Mesenchymal stem cell (in vitro differentiated cells and primary cell): ENCODE data around the gene OXER1.
A peak's percentile ranks its signal among the peaks of the same experiment; 100 is the strongest.

Experiments
- DNase-seq: peaks from one replicate; pipeline ENCODE4 v3.0.0-alpha.2; 2013
- H2AFZ ChIP-seq: one replicate; pipeline ENCODE4 v1.6.1; 2013; ENCODE audit warnings: low read depth, mild to moderate bottlenecking, control low read depth, inconsistent platforms, low read length, moderate library complexity
- H2AK5ac ChIP-seq: 2 replicates; pipeline ENCODE4 v1.6.1; 2013; ENCODE audit warnings: low read length, moderate library complexity, mild to moderate bottlenecking, inconsistent platforms; ENCODE audit not compliant: severe bottlenecking
- H2BK120ac ChIP-seq: one replicate; pipeline ENCODE4 v1.6.1; 2013; ENCODE audit warnings: low read depth, mild to moderate bottlenecking, inconsistent platforms, low read length, moderate library complexity
- H2BK12ac ChIP-seq, 2 experiments: one replicate each; pipeline ENCODE4 v1.6.1; 2013; ENCODE audit warnings: inconsistent platforms in 2 of 2, low read length in 2 of 2, mild to moderate bottlenecking in 2 of 2, moderate library complexity in 2 of 2, control low read depth in 1 of 2
- H2BK15ac ChIP-seq: one replicate; pipeline ENCODE4 v1.6.1; 2013; ENCODE audit warnings: mild to moderate bottlenecking, low read depth, inconsistent platforms; ENCODE audit not compliant: poor library complexity, severe bottlenecking
- H2BK5ac ChIP-seq: 2 replicates; pipeline ENCODE4 v1.6.1; 2013; ENCODE audit warnings: low read depth, mild to moderate bottlenecking, low read length, control low read depth, inconsistent platforms; ENCODE audit not compliant: poor library complexity, severe bottlenecking
- H3K14ac ChIP-seq, 2 experiments: one replicate each; pipeline ENCODE4 v1.6.1; 2013; ENCODE audit warnings: inconsistent platforms in 2 of 2, low read length in 2 of 2, control low read depth in 1 of 2, mild to moderate bottlenecking in 1 of 2, moderate library complexity in 1 of 2
- H3K18ac ChIP-seq, 2 experiments: one replicate each; pipeline ENCODE4 v1.6.1; 2013; ENCODE audit warnings: inconsistent platforms in 2 of 2, low read length in 2 of 2, control low read depth in 1 of 2, low read depth in 1 of 2, mild to moderate bottlenecking in 1 of 2
- H3K23ac ChIP-seq, 2 experiments: one replicate each; pipeline ENCODE4 v1.6.1; 2013; ENCODE audit warnings: inconsistent platforms in 2 of 2, low read length in 2 of 2, mild to moderate bottlenecking in 2 of 2, moderate library complexity in 2 of 2, control low read depth in 1 of 2
- H3K27ac ChIP-seq: 2 replicates; pipeline ENCODE4 v1.5.1; 2013; ENCODE audit warnings: mild to moderate bottlenecking, moderate library complexity, low read length, control low read depth, inconsistent platforms; ENCODE audit not compliant: poor library complexity, severe bottlenecking
- H3K27me3 ChIP-seq, 2 experiments: 2 replicates each; pipeline versions ENCODE4 v1.6.1 to v1.7.0; 2013; ENCODE audit warnings: low read length in 2 of 2, mild to moderate bottlenecking in 2 of 2, moderate library complexity in 2 of 2, control low read depth in 1 of 2, inconsistent platforms in 1 of 2; ENCODE audit not compliant: control insufficient read depth in 1 of 2, insufficient read depth in 1 of 2
- H3K36me3 ChIP-seq, 2 experiments: 2 replicates each; pipeline versions ENCODE4 v1.6.1 to v1.7.0; 2013; ENCODE audit warnings: low read length in 2 of 2, control low read depth in 1 of 2, inconsistent platforms in 1 of 2, low read depth in 1 of 2, mild to moderate bottlenecking in 1 of 2; ENCODE audit not compliant: insufficient read depth in 2 of 2, control insufficient read depth in 1 of 2
- H3K4ac ChIP-seq, 2 experiments: one replicate each; pipeline ENCODE4 v1.6.1; 2013; ENCODE audit warnings: inconsistent platforms in 2 of 2, low read length in 2 of 2, mild to moderate bottlenecking in 2 of 2, moderate library complexity in 2 of 2, control low read depth in 1 of 2, low read depth in 1 of 2
- H3K4me1 ChIP-seq: 2 replicates; pipeline ENCODE4 v1.6.1; 2013; ENCODE audit warnings: low read depth, low read length, control low read depth; ENCODE audit not compliant: control insufficient read depth, insufficient read depth
- H3K4me2 ChIP-seq: 2 replicates; pipeline ENCODE4 v1.6.1; 2013; ENCODE audit warnings: low read length, mild to moderate bottlenecking, inconsistent platforms; ENCODE audit not compliant: poor library complexity, severe bottlenecking
- H3K4me3 ChIP-seq, 2 experiments: 2 replicates each; pipeline versions ENCODE4 v1.5.1 to v1.7.0; 2013; ENCODE audit warnings: low read length in 2 of 2, mild to moderate bottlenecking in 2 of 2, control low read depth in 1 of 2, low read depth in 1 of 2; ENCODE audit not compliant: insufficient read depth in 1 of 2
- H3K79me1 ChIP-seq: replicated peaks from 2 replicates; pipeline ENCODE4 v1.6.1; 2013; ENCODE audit warnings: mild to moderate bottlenecking, control low read depth, low read length, inconsistent platforms; ENCODE audit not compliant: poor library complexity, severe bottlenecking
- H3K9ac ChIP-seq: 2 replicates; pipeline ENCODE4 v1.7.0; 2013; ENCODE audit warnings: mild to moderate bottlenecking, low read length, moderate library complexity
- H3K9me3 ChIP-seq: 2 replicates; pipeline ENCODE4 v1.7.0; 2013; ENCODE audit warnings: mild to moderate bottlenecking, low read length; ENCODE audit not compliant: control insufficient read depth
- H4K8ac ChIP-seq: one replicate; pipeline ENCODE4 v1.6.1; 2013; ENCODE audit warnings: inconsistent platforms, mild to moderate bottlenecking, low read length, moderate library complexity
- H4K91ac ChIP-seq: one replicate; pipeline ENCODE4 v1.6.1; 2013; ENCODE audit warnings: mild to moderate bottlenecking, low read length, inconsistent platforms
- WGBS: methylation state at CpG from one replicate; pipeline ENCODE4 v1.1.7; 2013; ENCODE audit warnings: mixed read lengths; 5-methylcytosine and 5-hydroxymethylcytosine counted together

Gene OXER1

GRCh38 chr2:42767080-42767898, 3.4 kb upstream of the OXER1 start:
- no peaks in the 10 kb centered on the region for H3K9me3 ChIP-seq
- no peak overlapping the region for H3K4me3 ChIP-seq
- H2BK5ac ChIP-seq, result no peak overlapping the region
- no peak overlapping the region for H2AK5ac ChIP-seq
- no peak overlapping the region for H3K4ac ChIP-seq
- H4K8ac ChIP-seq, result no peak overlapping the region
- no peak overlapping the region for H3K23ac ChIP-seq
- no peak overlapping the region for H2AFZ ChIP-seq
- no peak overlapping the region for H3K14ac ChIP-seq
- no peak for DNase-seq
- no peaks in the 10 kb centered on the region for H3K27me3 ChIP-seq
- H3K18ac ChIP-seq, result no peak overlapping the region
- H3K9ac ChIP-seq, result no peak overlapping the region
- H3K36me3 ChIP-seq, result peaks cover 0 to 29% of the 10 kb centered on the region in 2 experiments
- H2BK12ac ChIP-seq, result no peak overlapping the region
- H3K4me2 ChIP-seq, result no peak overlapping the region
- no peak overlapping the region for H2BK120ac ChIP-seq
- whole genome bisulfite sequencing, result 91% methylated on average over 16 of the region's 16 CpGs
- no peaks in the 10 kb centered on the region for H3K4me1 ChIP-seq
- H3K27ac ChIP-seq, result no peak overlapping the region
- H3K79me1 ChIP-seq, result no peaks in the 10 kb centered on the region
- no peak overlapping the region for H2BK15ac ChIP-seq
- H4K91ac ChIP-seq, result no peak overlapping the region

DNA sequence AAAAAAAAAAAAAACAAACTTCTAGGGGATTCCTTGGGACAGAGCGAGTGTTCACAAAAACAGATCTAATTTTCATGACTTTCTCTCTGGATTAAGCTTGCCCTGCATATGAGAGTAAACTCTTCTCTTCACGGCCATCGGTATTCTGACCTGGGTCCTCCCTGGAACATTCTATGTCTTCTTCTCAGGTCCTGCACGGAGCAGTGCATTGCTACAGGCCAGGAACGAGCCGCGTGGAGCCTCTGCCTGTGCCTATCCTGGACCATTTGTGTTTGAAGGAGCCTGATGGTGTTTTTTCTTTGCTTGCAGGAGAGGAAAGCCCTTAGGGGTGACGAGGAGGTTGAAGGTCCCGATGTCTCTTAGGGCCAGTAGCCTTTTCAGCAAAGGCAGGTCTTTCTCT, 1.8 kb upstream of the OXER1 start:
- WGBS, result 98% methylated on average over 9 of the region's 9 CpGs
- H3K14ac ChIP-seq, result no peak overlapping the region

GRCh38 chr2:42764901-42765300, 966 bp upstream of the OXER1 start:
- no peak overlapping the region for H3K14ac ChIP-seq
- H3K23ac ChIP-seq, result no peak overlapping the region
- H3K9ac ChIP-seq, result no peak overlapping the region
- peaks cover 3 to 45% of the 10 kb centered on the region in 2 experiments for H3K36me3 ChIP-seq
- H4K8ac ChIP-seq, result no peak overlapping the region
- no peak overlapping the region for H2BK120ac ChIP-seq
- H3K4me1 ChIP-seq, result no peaks in the 10 kb centered on the region
- H3K27ac ChIP-seq, result no peak overlapping the region
- no peak overlapping the region for H2BK5ac ChIP-seq
- H3K18ac ChIP-seq, result no peak overlapping the region
- H2BK15ac ChIP-seq, result no peak overlapping the region
- H2AFZ ChIP-seq, result peak overlapping the region; percentile 7
- H3K79me1 ChIP-seq, result no peaks in the 10 kb centered on the region
- no peak overlapping the region for H2BK12ac ChIP-seq
- DNase-seq, result no peak
- H3K27me3 ChIP-seq, result no peaks in the 10 kb centered on the region
- H4K91ac ChIP-seq, result no peak overlapping the region
- 88% methylated on average over 2 of the region's 2 CpGs for WGBS
- no peak overlapping the region for H3K4ac ChIP-seq
- no peak overlapping the region for H3K4me3 ChIP-seq
- no peak overlapping the region for H3K4me2 ChIP-seq
- H3K9me3 ChIP-seq, result no peaks in the 10 kb centered on the region
- no peak overlapping the region for H2AK5ac ChIP-seq

More for the DNA sequence above, 1.8 kb upstream of the OXER1 start:
- DNase-seq, result no peak
- H2BK15ac ChIP-seq, result no peak overlapping the region
- H3K23ac ChIP-seq, result no peak overlapping the region
- H2AK5ac ChIP-seq, result no peak overlapping the region
- H3K9ac ChIP-seq, result no peak overlapping the region
- H2BK120ac ChIP-seq, result no peak overlapping the region
- H4K8ac ChIP-seq, result no peak overlapping the region
- H3K27ac ChIP-seq, result no peak overlapping the region
- no peak overlapping the region for H2BK12ac ChIP-seq
- no peaks in the 10 kb centered on the region for H3K4me1 ChIP-seq
- no peak overlapping the region for H3K4ac ChIP-seq
- no peak overlapping the region for H2AFZ ChIP-seq
- no peaks in the 10 kb centered on the region for H3K79me1 ChIP-seq
- no peaks in the 10 kb centered on the region for H3K27me3 ChIP-seq
- no peak overlapping the region for H4K91ac ChIP-seq
- peaks cover 0 to 39% of the 10 kb centered on the region in 2 experiments for H3K36me3 ChIP-seq
- no peaks in the 10 kb centered on the region for H3K9me3 ChIP-seq
- H3K18ac ChIP-seq, result no peak overlapping the region
- H3K4me3 ChIP-seq, result no peak overlapping the region
- no peak overlapping the region for H3K4me2 ChIP-seq
- H2BK5ac ChIP-seq, result no peak overlapping the region

- Histone ChIP-seq H2AFZ (no peak overlapping the region), H3K23ac (no peak overlapping the region), H3K4ac (no peak overlapping the region), H2BK120ac (no peak overlapping the region), H3K36me3 (peaks cover 4 to 45% of the 10 kb centered on the region in 2 experiments), H2BK12ac (no peak overlapping the region), H3K27me3 (no peaks in the 10 kb centered on the region), H3K27ac (no peak overlapping the region), H3K4me1 (no peaks in the 10 kb centered on the region), H3K79me1 (no peaks in the 10 kb centered on the region), H3K4me3 (no peak overlapping the region), H2BK15ac (no peak overlapping the region), H4K91ac (no peak overlapping the region), H3K4me2 (no peak overlapping the region), H4K8ac (no peak overlapping the region), H2AK5ac (no peak overlapping the region), H3K18ac (no peak overlapping the region), H3K9me3 (no peaks in the 10 kb centered on the region), H3K14ac (no peak overlapping the region), H3K9ac (no peak overlapping the region), H2BK5ac (no peak overlapping the region)
- WGBS, result 96% methylated on average over 45 of the region's 45 CpGs
- no peak for DNase-seq
Observed at GRCh38 chr2:42762823-42763804, 821 bp downstream of the OXER1 start.
